HG02973 (cell line): ENCODE data around the gene DNAJC10.
"Not testable (repeated sequence)": the region's sequence is repeated elsewhere in the genome, so short reads cannot be mapped to it uniquely, and the experiment has no call there.

Experiments
- ATAC-seq: cut with Tn5 transposase; IDR thresholded peaks from one replicate; pipeline ENCODE4 v1.9.1; 2021; ENCODE audit warnings: moderate library complexity; ENCODE audit not compliant: unreplicated experiment

The DNAJC10 gene, protein sequence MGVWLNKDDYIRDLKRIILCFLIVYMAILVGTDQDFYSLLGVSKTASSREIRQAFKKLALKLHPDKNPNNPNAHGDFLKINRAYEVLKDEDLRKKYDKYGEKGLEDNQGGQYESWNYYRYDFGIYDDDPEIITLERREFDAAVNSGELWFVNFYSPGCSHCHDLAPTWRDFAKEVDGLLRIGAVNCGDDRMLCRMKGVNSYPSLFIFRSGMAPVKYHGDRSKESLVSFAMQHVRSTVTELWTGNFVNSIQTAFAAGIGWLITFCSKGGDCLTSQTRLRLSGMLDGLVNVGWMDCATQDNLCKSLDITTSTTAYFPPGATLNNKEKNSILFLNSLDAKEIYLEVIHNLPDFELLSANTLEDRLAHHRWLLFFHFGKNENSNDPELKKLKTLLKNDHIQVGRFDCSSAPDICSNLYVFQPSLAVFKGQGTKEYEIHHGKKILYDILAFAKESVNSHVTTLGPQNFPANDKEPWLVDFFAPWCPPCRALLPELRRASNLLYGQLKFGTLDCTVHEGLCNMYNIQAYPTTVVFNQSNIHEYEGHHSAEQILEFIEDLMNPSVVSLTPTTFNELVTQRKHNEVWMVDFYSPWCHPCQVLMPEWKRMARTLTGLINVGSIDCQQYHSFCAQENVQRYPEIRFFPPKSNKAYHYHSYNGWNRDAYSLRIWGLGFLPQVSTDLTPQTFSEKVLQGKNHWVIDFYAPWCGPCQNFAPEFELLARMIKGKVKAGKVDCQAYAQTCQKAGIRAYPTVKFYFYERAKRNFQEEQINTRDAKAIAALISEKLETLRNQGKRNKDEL

DNA sequence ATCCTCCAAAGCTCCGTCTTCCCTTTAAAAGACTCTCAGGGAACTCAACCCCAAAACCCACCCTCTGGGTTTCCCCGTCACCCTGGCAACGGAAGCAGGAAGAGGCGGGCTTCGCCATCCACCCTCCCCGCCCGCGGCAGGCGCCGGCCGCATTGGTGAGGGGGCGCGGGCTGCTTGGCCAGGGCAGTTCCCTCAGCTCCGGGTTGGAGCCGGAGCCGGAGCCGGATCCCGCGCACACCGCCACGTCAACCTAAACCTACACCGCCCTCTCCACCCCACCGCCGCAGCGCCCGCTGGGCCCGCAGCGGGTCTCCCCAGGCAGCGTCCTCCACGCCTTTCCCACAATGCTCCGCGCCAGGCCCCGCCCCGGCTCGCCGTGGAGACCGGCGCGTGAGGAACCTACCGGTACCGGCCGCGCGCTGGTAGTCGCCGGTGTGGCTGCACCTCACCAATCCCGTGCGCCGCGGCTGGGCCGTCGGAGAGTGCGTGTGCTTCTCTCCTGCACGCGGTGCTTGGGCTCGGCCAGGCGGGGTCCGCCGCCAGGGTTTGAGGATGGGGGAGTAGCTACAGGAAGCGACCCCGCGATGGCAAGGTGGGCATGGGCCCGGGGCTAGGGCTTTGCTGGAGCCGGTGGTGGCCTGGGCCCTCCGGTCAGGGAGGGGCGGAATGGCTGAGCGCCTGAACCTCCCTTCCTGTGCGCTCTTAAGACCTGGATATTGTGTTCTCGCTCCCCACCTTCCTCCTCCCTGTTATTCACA lies at the start of gene DNAJC10:
DNAJC10 (plus strand) TSS at position 366 of the 758 bp plus-strand sequence. CDS start 1,830 bp downstream, outside the sequence.
- ATAC-seq: peak; percentile 80

DNA sequence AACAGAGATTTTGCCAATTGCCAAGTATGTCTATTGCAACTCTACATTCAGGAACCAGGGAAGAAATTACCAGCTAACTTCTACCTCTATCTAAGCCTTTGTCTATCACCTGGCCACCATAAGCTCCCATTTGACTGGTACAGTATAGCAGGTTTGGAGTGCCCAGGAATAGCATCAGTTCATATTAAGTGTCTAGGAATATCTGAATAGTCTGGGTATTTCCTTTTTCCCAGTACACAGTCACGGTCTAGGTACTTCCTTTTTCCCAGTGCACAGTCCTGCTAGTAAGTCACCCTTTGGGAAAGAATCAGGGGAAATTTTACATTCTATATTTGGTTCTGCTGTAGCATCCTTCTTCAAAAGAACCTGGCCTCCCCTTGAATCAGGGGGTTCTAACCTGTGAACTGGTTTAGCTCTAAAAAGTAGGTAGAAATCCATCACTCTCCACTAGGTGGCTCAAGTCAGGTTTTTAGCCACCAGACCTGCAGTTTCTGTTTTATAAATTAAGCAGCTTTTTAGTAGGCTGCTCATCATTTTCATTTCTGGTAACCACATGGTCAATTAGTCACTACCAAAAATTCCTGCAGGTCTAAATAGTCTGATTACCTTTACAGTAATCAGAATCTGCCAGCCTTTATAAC lies 49.3 kb upstream of the DNAJC10 start:
- ATAC-seq: peak; percentile 84

DNA sequence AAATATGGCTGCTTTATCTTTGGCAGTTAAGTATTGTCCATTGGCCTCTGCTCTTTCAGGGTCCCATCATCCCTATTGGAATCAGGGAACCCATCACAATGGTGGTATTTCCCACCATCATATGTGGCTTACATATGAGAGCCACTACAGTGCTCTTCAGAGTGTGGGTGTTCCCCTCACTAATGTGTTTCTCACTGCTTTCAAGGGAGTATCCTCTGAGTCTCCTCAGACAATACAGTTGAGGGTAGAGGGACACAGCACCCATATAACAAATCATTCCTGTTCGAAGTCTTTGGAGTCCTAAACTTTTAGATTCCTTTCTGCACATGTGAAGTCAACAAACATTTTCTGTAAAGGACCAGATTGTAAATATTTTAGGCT lies 48.8 kb upstream of the DNAJC10 start:
- ATAC-seq: peak; percentile 17

DNA sequence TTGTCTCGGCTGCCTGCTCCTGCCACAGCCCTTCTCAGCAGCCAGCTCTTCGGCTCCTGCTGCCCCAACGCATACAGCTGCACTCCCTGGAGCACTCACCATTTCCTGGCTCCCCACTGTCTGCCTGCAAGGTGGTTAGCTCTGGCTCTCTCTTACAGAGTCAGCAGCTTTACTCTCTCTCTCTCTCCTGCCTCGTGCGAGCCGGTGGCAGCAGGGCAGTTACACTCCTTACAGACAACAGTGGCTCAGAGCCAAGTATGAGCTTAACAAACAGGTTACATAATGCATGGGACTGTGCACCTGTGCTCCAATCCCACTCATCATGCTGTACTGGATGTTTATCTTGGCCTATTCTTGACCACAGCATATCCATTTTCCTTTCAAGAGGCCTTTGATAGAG lies 47.4 kb upstream of the DNAJC10 start:
- no peak for ATAC-seq

DNA sequence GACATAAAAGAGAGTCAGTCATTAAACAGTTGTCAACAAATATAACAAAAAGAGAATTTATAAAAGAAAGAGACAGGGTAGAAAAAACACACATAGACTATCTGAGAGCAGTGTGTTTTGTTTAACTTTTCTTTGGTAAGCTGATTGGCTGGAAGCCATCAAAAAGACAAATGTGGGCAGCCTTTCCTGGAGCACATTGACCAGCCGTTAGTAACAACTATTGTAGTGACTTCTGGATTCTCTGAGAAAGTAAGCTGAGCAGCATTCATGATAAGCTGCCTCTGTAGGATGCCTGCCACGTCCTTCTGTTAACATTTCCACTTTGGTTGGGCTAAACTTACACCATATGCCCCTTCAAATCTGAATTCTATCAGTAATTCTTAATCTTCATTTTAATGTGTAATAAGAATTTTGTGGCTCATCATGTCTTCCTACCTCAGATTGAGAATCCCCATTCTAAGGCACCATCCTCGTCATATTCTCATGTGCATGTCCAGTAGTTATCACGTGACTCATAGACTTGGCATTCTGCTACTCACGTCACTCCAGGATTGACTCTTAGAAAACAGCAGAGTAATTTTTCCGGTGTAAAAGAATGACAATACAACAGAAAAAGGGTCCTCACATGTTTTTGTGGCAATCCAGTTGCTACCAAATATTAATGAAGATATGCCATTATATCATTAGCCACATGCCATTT lies 43.4 kb upstream of the DNAJC10 start:
- ATAC-seq: no peak

DNA sequence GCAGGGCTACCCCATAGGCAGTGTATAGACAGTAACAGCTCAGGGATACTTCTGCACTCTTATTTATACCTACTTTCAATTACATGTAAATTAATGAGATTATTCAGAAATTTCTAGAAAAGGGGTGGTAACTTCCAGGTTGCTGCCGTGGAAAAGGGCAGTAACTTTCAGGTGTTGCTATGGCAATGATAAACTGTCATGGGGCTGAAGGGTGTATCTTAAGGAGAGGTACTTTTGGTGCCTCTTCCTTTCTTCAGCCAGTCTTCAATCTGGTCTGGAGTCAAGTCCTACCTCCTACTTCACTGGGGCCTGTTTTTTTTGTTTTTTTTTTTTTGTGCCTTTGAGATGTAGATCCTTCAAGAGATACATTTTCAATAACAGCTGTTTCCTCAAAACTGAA lies 35.2 kb upstream of the DNAJC10 start:
- no peak for ATAC-seq

DNA sequence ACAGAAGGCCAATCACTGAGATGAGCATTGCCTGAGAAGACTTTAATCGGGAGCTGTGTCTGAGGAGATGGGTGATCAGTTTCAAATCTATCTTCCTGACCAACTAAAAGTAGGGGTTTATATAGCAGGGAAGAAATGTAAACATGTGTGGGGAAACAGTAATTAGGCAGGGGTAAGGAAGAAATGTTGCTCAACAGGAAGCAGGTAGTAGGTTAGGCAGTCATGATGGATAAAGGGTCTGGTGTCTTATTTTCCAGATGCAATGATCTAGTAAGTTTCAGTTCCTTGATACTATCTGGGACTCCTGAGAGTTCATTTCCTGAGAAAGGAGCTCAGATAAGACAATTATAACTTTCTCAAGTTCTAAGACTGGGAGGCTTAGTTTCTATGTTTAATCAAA lies 33.8 kb upstream of the DNAJC10 start:
- no peak for ATAC-seq

DNA sequence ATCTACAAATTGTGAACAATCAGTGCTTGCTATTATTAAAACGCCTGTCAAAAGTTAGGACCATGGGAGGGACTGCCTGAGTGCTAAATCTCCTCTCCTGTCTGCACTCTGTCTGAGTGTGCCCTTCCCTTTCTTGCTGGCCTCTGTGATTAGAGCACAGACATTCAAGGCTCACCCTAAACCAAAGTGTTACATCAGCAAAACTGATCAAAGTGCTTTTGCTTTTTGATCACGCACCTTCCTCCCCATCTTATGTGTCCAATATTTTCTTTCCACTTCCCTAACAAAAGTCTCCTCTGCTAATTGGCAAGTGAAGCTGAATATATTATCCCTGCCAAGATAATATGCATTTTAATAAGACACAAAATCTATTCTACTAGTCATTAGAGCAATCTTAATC lies 30.5 kb upstream of the DNAJC10 start:
- ATAC-seq: no peak

DNA sequence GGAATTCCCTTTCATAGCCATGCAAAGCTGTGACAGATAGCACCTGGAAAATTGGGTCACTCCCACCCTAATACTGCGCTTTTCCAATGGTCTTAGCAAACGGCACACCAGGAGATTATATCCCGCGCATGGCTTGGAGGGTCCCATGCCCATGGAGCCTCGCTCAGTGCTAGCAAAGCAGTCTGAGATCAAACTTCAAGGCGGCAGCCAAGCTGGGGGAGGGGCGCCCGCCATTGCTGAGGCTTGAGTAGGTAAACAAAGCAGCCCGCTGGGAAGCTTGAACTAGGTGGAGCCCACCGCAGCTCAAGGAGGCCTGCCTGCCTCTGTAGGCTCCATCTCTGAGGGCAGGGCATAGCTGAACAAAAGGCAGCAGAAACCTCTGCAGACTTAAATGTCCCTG lies 29.3 kb upstream of the DNAJC10 start:
- not testable (repeated sequence) for ATAC-seq

DNA sequence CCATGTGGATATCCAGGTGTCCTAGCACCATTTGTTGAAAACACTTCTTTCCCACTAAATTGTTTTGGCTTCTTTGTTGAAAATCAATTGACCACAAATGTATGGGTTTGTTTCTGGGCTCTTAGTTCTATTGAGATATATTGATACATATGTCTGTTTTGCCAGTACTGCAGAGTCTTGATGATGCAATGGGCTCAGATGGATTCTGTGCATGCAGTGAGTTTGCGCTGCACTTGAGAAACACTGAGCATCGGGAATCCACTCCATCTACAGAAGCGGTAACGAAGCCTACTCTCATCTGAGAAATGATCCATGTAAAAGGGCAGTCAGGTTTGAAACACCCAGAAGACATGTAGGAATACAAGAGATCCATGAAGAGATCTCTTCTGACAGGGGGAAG lies 21.9 kb upstream of the DNAJC10 start:
- ATAC-seq: no peak

DNA sequence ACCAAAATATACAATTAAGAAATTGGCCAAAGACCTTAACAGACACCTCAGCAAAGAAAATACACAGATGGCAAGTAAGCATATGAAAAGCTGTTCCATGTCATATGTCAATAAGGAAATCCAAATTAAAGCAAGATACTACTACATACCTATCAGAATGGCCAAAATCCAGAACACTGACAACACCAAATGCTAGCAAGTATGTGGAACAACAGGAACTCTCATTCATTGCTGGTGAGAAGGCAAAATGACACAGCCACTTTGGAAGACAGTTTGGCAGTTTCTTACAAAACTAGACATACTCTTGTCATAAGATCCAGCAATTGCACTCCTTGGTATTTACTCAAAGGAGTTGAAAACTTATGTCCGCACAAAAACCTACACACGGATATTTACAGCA lies 20.3 kb upstream of the DNAJC10 start:
- no peak for ATAC-seq

DNA sequence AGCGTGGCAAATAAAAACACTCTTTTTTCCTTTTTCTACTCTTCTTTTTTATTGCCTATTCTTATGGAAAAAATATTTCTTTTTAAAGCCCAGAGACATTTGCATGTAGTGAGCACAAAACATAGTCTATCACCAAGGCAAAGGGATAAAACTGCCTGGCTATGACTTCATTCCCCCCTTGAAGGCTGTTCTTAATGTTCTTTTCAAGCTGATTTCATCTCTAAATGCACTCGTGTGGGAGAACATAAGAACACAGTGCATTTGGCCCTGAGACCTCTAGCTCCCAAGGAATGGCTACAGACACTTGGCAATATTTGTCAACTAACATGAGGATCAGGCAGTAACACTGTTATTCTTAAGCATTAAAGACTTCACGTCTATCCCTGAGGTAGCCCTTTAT lies 17.4 kb upstream of the DNAJC10 start:
- ATAC-seq: no peak

DNA sequence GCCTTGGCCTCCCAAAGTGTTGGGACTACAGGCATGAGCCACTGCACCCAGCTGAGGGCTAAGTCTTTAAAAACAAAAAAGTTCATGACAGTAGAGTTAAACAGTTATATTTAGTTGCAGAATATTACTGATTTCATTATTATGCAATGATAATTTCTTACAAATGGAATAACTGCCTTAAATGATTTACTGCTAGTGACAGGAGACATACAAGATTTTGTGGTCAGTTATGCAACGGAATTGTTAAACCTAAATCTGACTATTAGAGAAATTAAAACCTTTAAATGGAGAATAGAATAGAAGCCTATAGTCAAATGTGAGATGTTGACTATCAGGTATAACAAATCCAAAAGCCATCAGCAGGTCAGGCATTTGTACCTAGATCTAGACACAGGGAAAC lies 10.3 kb upstream of the DNAJC10 start:
- no peak for ATAC-seq

DNA sequence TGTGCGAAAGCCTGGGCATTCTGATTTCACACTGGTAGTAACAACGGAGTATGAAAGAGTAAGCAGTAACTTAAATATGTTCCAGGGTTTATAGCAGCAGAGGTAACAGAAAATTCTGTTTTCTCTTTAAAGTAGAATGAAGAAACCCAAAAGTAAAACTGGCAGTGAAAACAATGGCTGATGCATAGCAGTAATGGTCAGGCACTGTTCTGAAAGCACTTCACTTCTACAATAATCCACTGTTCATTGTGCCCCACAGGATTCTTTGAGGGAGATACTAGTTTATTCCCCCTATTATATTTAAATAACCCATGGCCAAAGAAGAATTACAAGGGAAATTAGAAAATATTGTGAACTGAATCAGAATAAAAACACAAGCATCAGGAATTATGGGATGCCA lies 9.3 kb upstream of the DNAJC10 start:
- ATAC-seq: no peak

DNA sequence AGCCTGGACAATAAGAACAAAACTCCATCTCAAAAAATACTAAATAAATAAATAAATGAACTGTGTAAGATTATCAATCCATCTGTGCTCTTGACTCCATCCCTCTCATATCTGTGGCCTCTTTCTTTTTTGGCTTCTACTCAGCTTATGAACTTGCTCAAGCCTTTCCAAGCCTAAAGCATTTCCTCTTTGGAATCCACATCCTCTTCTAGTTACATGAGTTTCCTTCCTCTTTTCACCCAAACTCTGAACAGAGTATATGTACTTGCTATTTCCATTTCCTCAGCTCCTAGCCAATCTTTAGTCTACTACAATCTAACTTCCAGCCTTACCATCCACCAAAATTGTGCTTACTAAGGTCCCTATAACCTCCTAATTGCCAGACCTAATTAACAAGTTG lies 2.5 kb upstream of the DNAJC10 start:
- ATAC-seq: no peak

DNA sequence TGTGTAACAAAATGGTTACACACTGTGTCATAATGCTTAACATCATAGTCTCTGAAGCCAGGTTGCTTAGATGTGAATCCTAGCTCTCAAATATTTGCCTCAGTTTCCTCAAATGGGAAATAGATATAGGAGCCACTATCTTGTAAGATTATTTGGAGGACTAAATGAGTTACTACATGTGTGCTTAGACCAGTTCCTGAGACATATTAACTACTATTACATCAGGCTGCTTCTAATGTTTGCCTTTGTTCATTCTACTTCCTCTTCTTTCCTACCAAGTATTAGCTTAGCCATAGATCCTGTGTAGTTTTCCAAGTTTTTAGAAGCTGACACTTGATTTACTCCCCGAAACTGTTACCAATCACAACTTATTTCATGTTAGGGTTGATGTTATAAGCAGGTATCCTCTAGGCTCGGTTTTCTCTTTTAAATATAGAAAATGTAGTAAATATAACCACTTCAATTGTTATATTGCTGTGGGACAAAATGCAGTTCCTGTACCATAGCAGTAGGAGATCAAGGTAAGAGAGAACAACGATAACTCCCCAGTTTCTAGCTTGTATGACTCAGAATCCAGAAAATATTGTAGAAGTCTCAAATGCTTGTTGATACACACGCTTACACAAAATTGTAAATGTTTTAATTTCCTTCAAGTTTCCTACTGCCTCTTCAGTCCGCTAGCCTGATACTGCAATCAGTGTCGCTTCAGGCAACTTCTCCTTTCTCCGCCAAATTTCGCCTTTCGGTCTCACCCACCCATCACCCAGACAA lies 751 bp upstream of the DNAJC10 start:
- no peak for ATAC-seq

DNA sequence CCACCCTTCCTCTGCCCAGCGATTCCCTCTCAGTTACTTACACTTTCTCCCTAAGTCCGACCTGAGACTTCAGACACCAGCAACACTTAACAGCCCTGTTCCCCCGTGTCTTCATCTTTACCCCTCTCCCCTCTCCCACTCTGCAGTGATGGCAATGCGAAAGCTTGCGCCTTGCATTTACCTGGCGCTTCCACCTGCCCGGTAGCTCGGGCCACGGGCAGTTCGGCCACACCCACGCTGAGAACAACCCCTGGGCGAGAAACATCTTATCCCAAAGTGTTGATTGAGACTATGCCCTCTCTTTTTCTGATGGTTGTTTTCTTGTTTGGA lies 558 bp downstream of the DNAJC10 start:
- ATAC-seq: no peak

DNA sequence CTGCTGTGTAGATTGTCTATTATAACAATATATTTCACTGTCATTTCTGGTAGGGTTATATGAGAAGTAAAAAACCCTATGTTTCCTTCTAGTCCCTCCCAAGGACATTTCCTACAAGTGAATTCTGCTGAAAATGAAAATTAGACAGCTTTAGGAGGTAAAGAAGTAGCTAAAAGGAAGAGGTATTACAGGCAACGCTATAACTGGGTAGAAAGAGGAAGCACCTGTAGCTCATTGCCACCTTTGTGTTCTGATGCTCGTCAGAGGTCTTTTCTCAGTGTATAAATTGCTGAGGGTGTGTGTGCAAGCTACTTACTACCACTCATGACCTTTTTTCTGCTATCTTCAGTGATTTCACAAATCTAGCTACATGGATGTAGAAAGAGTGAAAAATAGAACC lies 1.4 kb downstream of the DNAJC10 start:
- ATAC-seq: peak; percentile 34

DNA sequence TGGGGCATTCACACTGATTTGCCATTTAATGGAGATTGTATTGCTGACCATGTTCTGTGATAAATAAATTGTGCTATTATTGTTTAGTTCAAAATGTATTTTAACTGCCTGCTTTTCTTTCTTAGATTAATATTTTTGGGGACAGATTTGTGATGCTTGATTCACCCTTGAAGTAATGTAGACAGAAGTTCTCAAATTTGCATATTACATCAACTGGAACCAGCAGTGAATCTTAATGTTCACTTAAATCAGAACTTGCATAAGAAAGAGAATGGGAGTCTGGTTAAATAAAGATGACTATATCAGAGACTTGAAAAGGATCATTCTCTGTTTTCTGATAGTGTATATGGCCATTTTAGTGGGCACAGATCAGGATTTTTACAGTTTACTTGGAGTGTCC lies 1.8 kb downstream of the DNAJC10 start:
- ATAC-seq: no peak

DNA sequence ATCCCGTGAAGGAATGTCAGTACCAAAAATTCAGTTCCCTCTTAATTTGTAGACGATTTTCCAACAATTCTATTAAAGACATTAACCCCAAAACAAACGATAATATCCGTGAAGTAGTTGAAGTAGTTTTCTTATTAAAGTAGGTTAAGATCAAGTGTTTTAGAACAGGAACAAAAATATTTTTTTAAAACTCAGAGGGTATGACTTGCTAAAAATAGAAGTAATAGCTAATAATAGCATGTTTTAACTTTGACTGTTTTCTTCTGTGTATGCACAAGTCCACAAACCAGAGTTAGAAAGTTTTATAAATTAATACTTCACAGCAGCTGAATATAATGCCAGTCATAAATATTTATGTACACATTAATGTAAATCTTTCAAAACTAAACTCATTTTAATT lies 2.4 kb downstream of the DNAJC10 start:
- ATAC-seq: no peak
